Thyroid gland (tissue), 4 donors: ENCODE measurements around the gene NFATC2. TPM values are rescaled to one million over a fixed set of nuclear protein-coding genes. Genes with fewer than 3 reads are reported as not detected.

Experiments
- DNase-seq, 2 donors: peaks; one replicate each; pipeline ENCODE4 v3.0.0-alpha.2; 2019
- H3K27ac ChIP-seq, 3 donors: fragments of 200-600 bp; sonication (generic); 1 replicate in 2 of 3; 2 replicates in 1 of 3; pipeline ENCODE4 v1.5.1; 2016 to 2019; ENCODE audit warnings: mild to moderate bottlenecking in 1 of 3, moderate library complexity in 1 of 3
- H3K27me3 ChIP-seq: fragments of 200-600 bp; sonication (generic); one replicate; pipeline ENCODE4 v1.5.1; 2019
- H3K36me3 ChIP-seq, 2 donors: fragments of 200-600 bp; sonication (generic); one replicate each; pipeline ENCODE4 v1.5.1; 2016 to 2019
- H3K4me1 ChIP-seq, 2 donors: fragments of 200-600 bp; sonication (generic); one replicate each; pipeline ENCODE4 v1.5.1; 2017 to 2019
- H3K4me3 ChIP-seq, 3 donors: fragments of 200-600 bp; sonication (generic); replicated peaks in 1 of 3; 1 replicate in 2 of 3; 2 replicates in 1 of 3; pipeline ENCODE4 v1.5.1; 2016; ENCODE audit warnings: mild to moderate bottlenecking in 1 of 3
- H3K9me3 ChIP-seq: fragments of 200-600 bp; sonication (generic); one replicate; pipeline ENCODE4 v1.5.1; 2017
- POLR2A ChIP-seq, 2 donors: fragments of 450-650 bp; IDR thresholded peaks; one replicate each; pipeline ENCODE4 v1.6.1; 2017; ENCODE audit warnings: antibody characterized with exemption in 2 of 2, mild to moderate bottlenecking in 2 of 2, moderate library complexity in 1 of 2
- WGBS, 2 donors: methylation state at CpG; one replicate each; pipeline ENCODE4 v1.1.5; 2017; 5-methylcytosine and 5-hydroxymethylcytosine counted together
- intact Hi-C: fragments of 100-400 bp; cut with DNase I; formaldehyde crosslinking; loops from one replicate; pipeline ENCODE4 v1.15.1; 2023
- total RNA-seq, 4 donors: library from RNA; depleted of rRNA; stranded (reverse); fragments of >200 nt; gene quantifications; one replicate each; pipeline ENCODE4 v1.2.3, GENCODE V29; 2016
- TF ChIP-seq, protein P1 (sequence below), 6 experiments: fragments of 200-600 bp in 3 of 6; fragments of 450-650 bp in 3 of 6; sonication (generic) in 3 of 6; IDR thresholded peaks; one replicate each; pipeline ENCODE4 v1.5.1; 2016 to 2019; ENCODE audit warnings: antibody characterized with exemption in 6 of 6, mild to moderate bottlenecking in 2 of 6, inconsistent platforms in 1 of 6, moderate library complexity in 1 of 6

The NFATC2 gene
- total RNA-seq, 4 donors from 2014 or later: 7.5 to 12.6 (median 8.5) TPM

DNA sequence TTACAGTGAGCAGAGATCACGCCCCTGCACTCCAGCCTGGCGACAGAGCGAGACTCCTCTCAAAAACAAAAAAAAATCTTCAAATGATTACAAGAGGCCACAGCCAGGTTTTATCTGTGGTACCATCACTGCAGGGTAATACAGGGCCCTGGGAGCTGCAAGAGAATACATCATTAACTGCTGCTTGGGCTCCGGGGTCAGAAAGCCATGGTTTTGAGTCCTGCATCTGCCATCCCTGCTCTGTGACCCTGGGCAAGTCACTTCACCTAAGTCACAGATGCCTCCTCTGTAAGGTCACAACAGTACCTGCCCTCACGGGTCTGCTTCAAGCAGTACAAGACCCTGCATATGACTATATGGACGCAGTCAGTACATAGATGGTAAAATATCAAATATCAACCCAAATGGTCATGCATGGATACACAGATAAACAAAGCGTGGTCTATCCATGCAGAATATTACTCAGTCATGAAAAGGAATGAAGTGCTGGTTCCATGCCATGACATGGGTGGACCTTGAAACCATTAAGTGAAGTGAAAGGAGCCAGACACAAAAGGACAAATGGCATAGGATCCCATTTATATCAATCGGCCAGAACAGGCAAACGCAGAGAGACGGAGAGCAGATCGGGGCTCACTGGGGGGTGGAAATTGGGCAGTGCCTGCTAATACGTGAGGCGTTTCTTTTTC lies 83.6 kb downstream of the NFATC2 start:
- H3K27ac ChIP-seq: peak overlapping the region in 2 of 3 donors; percentile 90 to 91
- TF ChIP-seq POLR2A (IDR thresholded peaks at IDR 0.05): no peak
- no peaks in the 10 kb centered on the region for H3K9me3 ChIP-seq
- 96% methylated on average over 13 of the region's 13 CpGs for WGBS, 2 donors
- H3K4me3 ChIP-seq: no peak overlapping the region
- DNase-seq: no peak
- intact Hi-C loops: no loop called here
- peaks cover 20 to 37% of the 10 kb centered on the region in 2 donors for H3K4me1 ChIP-seq
- H3K36me3 ChIP-seq: no peaks in the 10 kb centered on the region
- no peaks in the 10 kb centered on the region for H3K27me3 ChIP-seq

DNA sequence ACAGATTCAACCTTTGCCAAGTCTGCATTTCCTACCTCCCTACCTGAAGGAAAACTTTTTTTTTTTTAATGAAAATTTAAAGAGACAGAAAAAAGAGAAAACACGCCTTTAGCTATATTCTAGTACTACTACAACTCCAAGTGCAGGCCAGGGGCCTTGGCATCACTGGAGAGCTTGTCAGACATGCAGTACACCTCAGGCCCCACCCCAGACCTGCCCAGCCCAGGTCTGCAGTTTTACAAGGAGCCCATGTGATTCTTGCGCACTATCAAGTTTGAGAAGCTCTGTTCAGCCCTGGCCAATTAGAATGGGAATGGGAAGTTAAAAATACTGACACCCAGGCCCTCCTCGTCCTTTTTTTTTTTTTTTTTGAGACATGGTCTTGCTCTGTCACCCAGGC lies 85.0 kb downstream of the NFATC2 start:
- H3K27ac ChIP-seq: peak overlapping the region; percentile 86 to 91 (median 90)
- DNase-seq: peak; percentile 77 to 81
- H3K36me3 ChIP-seq: no peaks in the 10 kb centered on the region
- 57 to 74% methylated on average over 3 of the region's 3 CpGs for WGBS, 2 donors
- H3K27me3 ChIP-seq: no peaks in the 10 kb centered on the region
- H3K4me3 ChIP-seq: no peak overlapping the region
- intact Hi-C loops: no loop called here
- no peak for TF ChIP-seq POLR2A (IDR thresholded peaks at IDR 0.05)
- TF ChIP-seq, protein P1, sequence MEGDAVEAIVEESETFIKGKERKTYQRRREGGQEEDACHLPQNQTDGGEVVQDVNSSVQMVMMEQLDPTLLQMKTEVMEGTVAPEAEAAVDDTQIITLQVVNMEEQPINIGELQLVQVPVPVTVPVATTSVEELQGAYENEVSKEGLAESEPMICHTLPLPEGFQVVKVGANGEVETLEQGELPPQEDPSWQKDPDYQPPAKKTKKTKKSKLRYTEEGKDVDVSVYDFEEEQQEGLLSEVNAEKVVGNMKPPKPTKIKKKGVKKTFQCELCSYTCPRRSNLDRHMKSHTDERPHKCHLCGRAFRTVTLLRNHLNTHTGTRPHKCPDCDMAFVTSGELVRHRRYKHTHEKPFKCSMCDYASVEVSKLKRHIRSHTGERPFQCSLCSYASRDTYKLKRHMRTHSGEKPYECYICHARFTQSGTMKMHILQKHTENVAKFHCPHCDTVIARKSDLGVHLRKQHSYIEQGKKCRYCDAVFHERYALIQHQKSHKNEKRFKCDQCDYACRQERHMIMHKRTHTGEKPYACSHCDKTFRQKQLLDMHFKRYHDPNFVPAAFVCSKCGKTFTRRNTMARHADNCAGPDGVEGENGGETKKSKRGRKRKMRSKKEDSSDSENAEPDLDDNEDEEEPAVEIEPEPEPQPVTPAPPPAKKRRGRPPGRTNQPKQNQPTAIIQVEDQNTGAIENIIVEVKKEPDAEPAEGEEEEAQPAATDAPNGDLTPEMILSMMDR (IDR thresholded peaks at IDR 0.05): no peak
- H3K4me1 ChIP-seq: peaks cover 20 to 31% of the 10 kb centered on the region in 2 donors
- no peaks in the 10 kb centered on the region for H3K9me3 ChIP-seq

DNA sequence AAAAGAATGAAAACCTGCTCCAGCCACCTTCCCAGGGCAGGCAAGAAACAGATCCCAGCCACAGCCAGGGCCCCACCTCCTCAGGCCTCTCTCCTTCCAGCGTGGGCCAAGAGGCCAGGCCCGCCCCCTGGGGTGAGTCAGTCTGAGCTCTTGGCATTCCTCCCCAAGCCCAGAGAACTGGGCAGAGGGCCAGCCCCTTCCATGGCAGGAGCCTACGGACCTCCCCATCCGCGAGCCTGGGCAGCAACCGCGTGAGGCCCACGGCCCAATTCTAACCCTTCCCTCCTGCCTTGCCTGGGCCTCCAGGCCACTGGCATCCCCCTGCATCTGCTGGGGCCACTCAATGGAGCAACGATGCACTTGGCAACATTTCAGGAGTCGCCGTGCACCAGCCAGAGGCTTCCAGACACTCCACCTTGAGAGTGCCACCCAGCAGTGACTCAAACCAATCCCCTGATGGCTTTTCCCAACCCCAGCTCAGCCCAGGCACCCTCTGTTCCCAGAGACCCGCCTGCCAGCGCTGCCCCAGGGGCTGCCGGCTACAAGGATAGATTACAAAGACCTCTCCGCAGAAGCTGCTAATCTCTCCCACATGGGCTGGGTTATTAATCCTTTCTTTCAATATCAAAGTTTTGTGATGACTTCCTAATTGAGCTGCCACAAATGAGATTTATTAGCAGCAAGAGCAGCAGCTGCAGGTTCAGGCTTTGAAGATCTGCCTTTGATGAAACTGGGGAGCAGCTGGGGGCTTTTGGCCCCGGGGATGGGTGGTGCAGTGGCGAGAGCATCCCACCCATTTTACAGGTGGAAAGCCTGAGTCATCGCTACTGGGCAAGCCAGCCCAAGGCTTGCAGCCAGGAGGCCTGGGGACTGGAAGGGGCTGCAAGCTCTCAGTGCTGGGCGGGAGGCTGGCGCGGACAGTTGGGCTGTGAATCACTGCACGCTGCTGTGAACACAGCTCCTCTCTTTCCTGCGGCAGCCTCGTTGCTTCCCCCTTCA lies 85.7 kb downstream of the NFATC2 start:
- Histone ChIP-seq H3K27me3 (no peaks in the 10 kb centered on the region), H3K27ac (peak overlapping the region; percentile 86 to 91 (median 90)), H3K4me1 (peaks cover 20 to 31% of the 10 kb centered on the region in 2 donors), H3K9me3 (no peaks in the 10 kb centered on the region), H3K4me3 (no peak overlapping the region), H3K36me3 (no peaks in the 10 kb centered on the region)
- DNase-seq: peak; percentile 99 to 100
- TF ChIP-seq, protein P1 (IDR thresholded peaks at IDR 0.05): no peak
- peak in 1 of 2 donors; percentile 6 for TF ChIP-seq POLR2A (IDR thresholded peaks at IDR 0.05)
- 22 to 29% methylated on average over 17 to 22 of the region's 24 CpGs for WGBS, 2 donors
- intact Hi-C loops: no loop called here

- intact Hi-C loops: no loop called here
- peak overlapping the region in 1 of 3 donors; percentile 72 for H3K27ac ChIP-seq
Observed at GRCh38 chr20:51454250-51454865, 88.2 kb downstream of the NFATC2 start.

More at GRCh38 chr20:51454250-51454865, 88.2 kb downstream of the NFATC2 start:
- H3K9me3 ChIP-seq: no peaks in the 10 kb centered on the region
- DNase-seq: no peak
- no peaks in the 10 kb centered on the region for H3K36me3 ChIP-seq
- H3K27me3 ChIP-seq: no peaks in the 10 kb centered on the region
- WGBS, 2 donors: 96 to 98% methylated on average over 9 of the region's 9 CpGs
- no peak overlapping the region for H3K4me3 ChIP-seq
- H3K4me1 ChIP-seq: peaks cover 12 to 21% of the 10 kb centered on the region in 2 donors
- TF ChIP-seq, protein P1 (IDR thresholded peaks at IDR 0.05): no peak
- no peak for TF ChIP-seq POLR2A (IDR thresholded peaks at IDR 0.05)
